Ovary (tissue), 9 donors: Measurements from ENCODE around the gene SORCS2. TPM values are rescaled to one million over a fixed set of nuclear protein-coding genes. Genes with fewer than 3 reads are reported as not detected.

ENCODE experiments used
- DNase-seq, 5 donors: peaks; one replicate each; pipeline ENCODE4 v3.0.0-alpha.2; 2019 to 2020
- H3K27ac ChIP-seq, 2 donors: fragments of 200-600 bp; one replicate each; pipeline versions ENCODE4 v1.5.1 to v1.8.0; 2019 to 2022
- H3K27me3 ChIP-seq: fragments of 200-600 bp; one replicate; pipeline ENCODE4 v1.8.0; 2022
- H3K36me3 ChIP-seq: fragments of 200-600 bp; sonication (generic); one replicate; pipeline ENCODE4 v1.5.1; 2019
- H3K4me1 ChIP-seq: one replicate; pipeline ENCODE4 v1.8.1; 2013; ENCODE audit warnings: mild to moderate bottlenecking, moderate library complexity; ENCODE audit not compliant: insufficient read depth
- H3K4me3 ChIP-seq: fragments of 200-600 bp; sonication (generic); one replicate; pipeline ENCODE4 v1.5.1; 2017
- H3K9me3 ChIP-seq, 2 donors: fragments of 200-600 bp in 1 of 2; sonication (generic) in 1 of 2; one replicate each; pipeline versions ENCODE4 v1.5.1 to v1.8.1; 2013 to 2019; ENCODE audit warnings: mild to moderate bottlenecking in 1 of 2, moderate library complexity in 1 of 2
- CTCF ChIP-seq, 3 donors: fragments of 450-650 bp in 2 of 3; fragments of 200-600 bp in 1 of 3; IDR thresholded peaks; one replicate each; pipeline versions ENCODE4 v1.5.1 to v1.8.0; 2016 to 2022; ENCODE audit warnings: antibody characterized with exemption in 3 of 3, mild to moderate bottlenecking in 1 of 3
- EP300 ChIP-seq: sonication (generic); formaldehyde crosslinking; IDR thresholded peaks from one replicate; pipeline ENCODE4 v1.6.1; 2017; ENCODE audit warnings: antibody characterized with exemption
- POLR2A ChIP-seq: fragments of 450-650 bp; IDR thresholded peaks from one replicate; pipeline ENCODE4 v1.6.1; 2017; ENCODE audit warnings: antibody characterized with exemption, mild to moderate bottlenecking, moderate library complexity
- WGBS, 3 donors: extraction: QIAGEN DNeasy Blood & Tissue Kit in 1 of 3; methylation state at CpG; one replicate each; pipeline versions ENCODE4 v1.1.5 to v1.1.7; 2013 to 2017; 5-methylcytosine and 5-hydroxymethylcytosine counted together
- intact Hi-C, 4 donors: fragments of 100-400 bp; cut with DNase I; formaldehyde crosslinking; loops; one replicate each; pipeline versions ENCODE4 v1.11.0 to v1.15.1; 2022 to 2023
- polyA plus RNA-seq, 2 donors: library from polyadenylated mRNA; stranded (reverse); fragments of 200-250 nt in 1 of 2; fragments of 350-450 nt in 1 of 2; fragmentation: Illumina TruSeq in 1 of 2; extraction: RNeasy Lipid Tissue Mini Kit (QIAGEN cat#74804) in 1 of 2; gene quantifications; one replicate each; pipeline ENCODE4 v1.2.3, GENCODE V29; 2013 to 2014
- total RNA-seq, 7 donors: library from RNA; depleted of rRNA in 2 of 7; stranded (reverse); fragments of >200 nt in 2 of 7; fragmentation: NEBNext Ultra II Directional in 3 of 7; extraction: Animal tissue kit (Norgen Biotek cat#: 25700) in 3 of 7; gene quantifications; one replicate each; pipeline versions ENCODE4 v1.1.0 to v1.2.4, GENCODE V29; 2016 to 2023
- donor health status: DM: no; HTN: no; CAD: no; lungs with moderate emphysema.
- donor health status: DM: no; HTN: no; CAD: no.
- donor health status: Bipolar disorder and iron deficiency.
- donor health status: DM: yes; HTN: yes; CAD: no.
- donor health status: DM: no; HTN: no; CAD: no.
- donor health status: DM: yes; HTN: yes; CAD: no.

SORCS2 gene
- total and polyA plus RNA-seq, 9 donors = 0.60 to 23.9 (median 7.1) TPM

- intact Hi-C loops = no loop called here
- no peak for DNase-seq
- TF ChIP-seq CTCF (IDR thresholded peaks at IDR 0.05) (no peak), POLR2A (no peak), EP300 (no peak)
- H3K9me3 ChIP-seq = no peaks in the 10 kb centered on the region
- 84 to 91% (median 87%) methylated on average over 9 of the region's 9 CpGs for WGBS, 3 donors
- no peaks in the 10 kb centered on the region for H3K36me3 ChIP-seq
- H3K4me1 ChIP-seq = no peaks in the 10 kb centered on the region
- H3K27me3 ChIP-seq = no peaks in the 10 kb centered on the region
- H3K4me3 ChIP-seq = no peak overlapping the region
- no peak overlapping the region for H3K27ac ChIP-seq
These were observed 486.0 kb downstream of the SORCS2 start for GRCh38 chr4:7678318-7678852.

GRCh38 chr4:7679406-7680040, 487.2 kb downstream of the SORCS2 start:
- H3K9me3 ChIP-seq = no peaks in the 10 kb centered on the region
- TF ChIP-seq CTCF (IDR thresholded peaks at IDR 0.05) (no peak), EP300 (no peak), POLR2A (no peak)
- intact Hi-C loops = no loop called here
- DNase-seq = no peak
- no peak overlapping the region for H3K27ac ChIP-seq
- H3K4me3 ChIP-seq = no peak overlapping the region
- no peaks in the 10 kb centered on the region for H3K4me1 ChIP-seq
- no peaks in the 10 kb centered on the region for H3K27me3 ChIP-seq
- 22 to 37% (median 33%) methylated on average over 11 of the region's 11 CpGs for WGBS, 3 donors
- H3K36me3 ChIP-seq = no peaks in the 10 kb centered on the region

DNA sequence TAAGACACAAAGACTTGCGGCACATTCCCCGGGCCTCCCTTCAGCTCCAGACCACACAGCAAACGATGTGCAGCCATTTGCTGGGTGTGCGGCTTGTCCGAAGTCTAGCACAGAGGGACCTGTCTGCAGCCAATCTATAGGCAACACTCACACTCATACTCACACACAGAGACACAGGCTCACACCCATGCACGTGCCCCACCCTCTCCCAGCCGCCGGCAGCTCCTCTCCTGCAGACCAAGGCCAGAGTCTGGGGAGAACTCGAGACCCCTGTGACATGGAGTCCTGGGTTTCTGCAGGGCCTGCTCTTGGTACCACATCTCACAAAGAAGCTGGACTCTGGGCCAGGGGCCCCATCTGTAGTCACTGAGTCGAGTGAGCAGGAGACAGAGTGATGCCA, 487.8 kb downstream of the SORCS2 start:
- H3K4me3 ChIP-seq = no peak overlapping the region
- intact Hi-C loops = no loop called here
- no peaks in the 10 kb centered on the region for H3K27me3 ChIP-seq
- WGBS, 3 donors = 89 to 97% (median 90%) methylated on average over 10 of the region's 10 CpGs
- H3K36me3 ChIP-seq = no peaks in the 10 kb centered on the region
- TF ChIP-seq EP300 = no peak
- TF ChIP-seq CTCF (IDR thresholded peaks at IDR 0.05) = no peak
- no peak for TF ChIP-seq POLR2A
- no peak overlapping the region for H3K27ac ChIP-seq
- no peak for DNase-seq
- no peaks in the 10 kb centered on the region for H3K9me3 ChIP-seq
- no peaks in the 10 kb centered on the region for H3K4me1 ChIP-seq

- H3K4me3 ChIP-seq = no peak overlapping the region
- 90 to 95% (median 91%) methylated on average over 1 of the region's 1 CpG for WGBS, 3 donors
- no peaks in the 10 kb centered on the region for H3K9me3 ChIP-seq
- intact Hi-C loops = no loop called here
- H3K27me3 ChIP-seq = no peaks in the 10 kb centered on the region
- no peak for DNase-seq
- H3K36me3 ChIP-seq = no peaks in the 10 kb centered on the region
- no peaks in the 10 kb centered on the region for H3K4me1 ChIP-seq
- H3K27ac ChIP-seq = no peak overlapping the region
- TF ChIP-seq CTCF (IDR thresholded peaks at IDR 0.05) = no peak
- TF ChIP-seq POLR2A = no peak
- no peak for TF ChIP-seq EP300
These were observed 488.4 kb downstream of the SORCS2 start for GRCh38 chr4:7680731-7681130.
